Fibroblast of lung (primary cell): Measurements from ENCODE around the gene WSB1. TPM values are rescaled to one million over a fixed set of nuclear protein-coding genes. Genes with fewer than 3 reads are reported as not detected.
A peak's percentile ranks its signal among the peaks of the same experiment; 100 is the strongest.

Source experiments
- DNase-seq, 2 donors: peaks; one replicate each; pipeline versions ENCODE4 v3.0.0 to v3.0.0-alpha.2; 2010; ENCODE audit warnings: low read depth in 2 of 2
- H2AFZ ChIP-seq: 2 replicates; pipeline ENCODE4 v1.5.1; 2012; ENCODE audit warnings: low read length, control low read depth, inconsistent platforms
- H3K27ac ChIP-seq: 2 replicates; pipeline ENCODE4 v1.5.1; 2011; ENCODE audit warnings: low read length, control low read depth; ENCODE audit not compliant: insufficient read depth
- H3K27me3 ChIP-seq: 2 replicates; pipeline ENCODE4 v1.5.1; 2011; ENCODE audit warnings: mild to moderate bottlenecking, low read length; ENCODE audit not compliant: control insufficient read depth, insufficient read depth
- H3K36me3 ChIP-seq: 2 replicates; pipeline ENCODE4 v1.5.1; 2011; ENCODE audit warnings: low read length; ENCODE audit not compliant: control insufficient read depth, insufficient read depth
- H3K4me1 ChIP-seq: 2 replicates; pipeline ENCODE4 v1.5.1; 2011; ENCODE audit warnings: low read length; ENCODE audit not compliant: control insufficient read depth, insufficient read depth; ENCODE audit errors: extremely low read depth
- H3K4me2 ChIP-seq: 2 replicates; pipeline ENCODE4 v1.5.1; 2011; ENCODE audit warnings: low read length, control low read depth; ENCODE audit not compliant: insufficient read depth; ENCODE audit errors: extremely low read depth
- H3K4me3 ChIP-seq, 4 experiments: fragments of 200-600 bp in 1 of 4; sonication (generic) in 1 of 4; replicated peaks in 1 of 4; 2 replicates each; pipeline ENCODE4 v1.5.1; 2011 to 2016; ENCODE audit warnings: low read length in 4 of 4, low read depth in 3 of 4, mild to moderate bottlenecking in 3 of 4, control low read depth in 2 of 4, inconsistent platforms in 1 of 4, mixed read lengths in 1 of 4; ENCODE audit not compliant: insufficient read depth in 1 of 4; ENCODE audit errors: control extremely low read depth in 1 of 4
- H3K79me2 ChIP-seq: 2 replicates; pipeline ENCODE4 v1.5.1; 2012; ENCODE audit warnings: mild to moderate bottlenecking, low read length, inconsistent platforms; ENCODE audit not compliant: control insufficient read depth, insufficient read depth
- H3K9ac ChIP-seq: 2 replicates; pipeline ENCODE4 v1.5.1; 2011; ENCODE audit warnings: mild to moderate bottlenecking, low read length, control low read depth; ENCODE audit not compliant: insufficient read depth
- H3K9me3 ChIP-seq: 2 replicates; pipeline ENCODE4 v1.5.1; 2012; ENCODE audit warnings: low read depth, low read length; ENCODE audit not compliant: control insufficient read depth, insufficient read depth
- H4K20me1 ChIP-seq: 2 replicates; pipeline ENCODE4 v1.5.1; 2011; ENCODE audit warnings: low read length; ENCODE audit not compliant: control insufficient read depth, insufficient read depth; ENCODE audit errors: extremely low read depth
- CTCF ChIP-seq, 2 donors: IDR thresholded peaks in 1 of 2; conservative IDR thresholded peaks in 1 of 2; 1 replicate in 1 of 2; 2 replicates in 1 of 2; pipeline ENCODE4 v1.5.1; 2011 to 2012; ENCODE audit warnings: low read length in 2 of 2, control low read depth in 1 of 2, inconsistent platforms in 1 of 2, low read depth in 1 of 2, mild to moderate bottlenecking in 1 of 2
- EZH2 ChIP-seq: IDR thresholded peaks from 2 replicates; pipeline ENCODE4 v1.5.1; 2012; ENCODE audit warnings: low read length, control low read depth, mild to moderate bottlenecking; ENCODE audit errors: missing control alignments
- polyA minus RNA-seq: library from RNA; depleted of rRNA, polyadenylated mRNA; stranded (reverse); fragments of >200 nt; gene quantifications from 2 replicates; pipeline ENCODE4 v1.2.3, GENCODE V29; 2011; ENCODE audit warnings: low replicate concordance
- polyA plus RNA-seq, 2 donors: library from polyadenylated mRNA; depleted of rRNA in 1 of 2; stranded (reverse) in 1 of 2; unstranded in 1 of 2; fragments of >200 nt; gene quantifications; 2 replicates each; pipeline ENCODE4 v1.2.1, GENCODE V29; 2011 to 2012; ENCODE audit warnings: missing spikeins in 1 of 2
- total RNA-seq: library from RNA; depleted of rRNA; stranded (reverse); fragments of >200 nt; gene quantifications from 2 replicates; pipeline ENCODE4 v1.2.1, GENCODE V29; 2014

WSB1 gene
- total RNA-seq (96.3 and 151 TPM in 2 replicates), polyA plus RNA-seq (77.8 and 139 TPM in 2 replicates), polyA minus RNA-seq (22.0 and 22.3 TPM in 2 replicates)
- polyA plus RNA-seq (2012) = 37.6 and 55.3 TPM in 2 replicates

- H4K20me1 ChIP-seq = no peaks in the 10 kb centered on the region
Measured at GRCh38 chr17:27293898-27294688, at the start of gene WSB1. Gene WSB1 (plus strand): TSS chr17:27294114. CDS start chr17:27294396, 282 bp downstream.

GRCh38 chr17:27244491-27245223, 49.3 kb upstream of the WSB1 start:
- Histone ChIP-seq H2AFZ (peak overlapping the region; percentile 63), H3K4me2 (peak overlapping the region; percentile 67), H3K27me3 (no peaks in the 10 kb centered on the region), H4K20me1 (no peaks in the 10 kb centered on the region), H3K9me3 (no peaks in the 10 kb centered on the region), H3K4me3 (peak overlapping the region in 3 of 4 experiments; percentile 3 to 62 (median 21)), H3K79me2 (no peaks in the 10 kb centered on the region), H3K36me3 (no peaks in the 10 kb centered on the region), H3K9ac (no peak overlapping the region), H3K4me1 (peaks cover 11% of the 10 kb centered on the region), H3K27ac (peak overlapping the region; percentile 88)
- DNase-seq = peak; percentile 88 to 99
- TF ChIP-seq EZH2 = no peak
- TF ChIP-seq CTCF (conservative IDR thresholded peaks at IDR 0.05 in 1 of 2, IDR thresholded peaks at IDR 0.05 in 1 of 2; ENCODE audit: low read depth in 1 of 2, low read length in 2 of 2) = no peak

More at GRCh38 chr17:27293898-27294688, at the start of gene WSB1:
- peak within 1 kb of the TSS; percentile 99 for H3K9ac ChIP-seq
- no peaks in the 10 kb centered on the region for H3K9me3 ChIP-seq
- H3K27me3 ChIP-seq = no peaks in the 10 kb centered on the region
- TF ChIP-seq CTCF (conservative IDR thresholded peaks at IDR 0.05 in 1 of 2, IDR thresholded peaks at IDR 0.05 in 1 of 2; ENCODE audit: low read depth in 1 of 2, low read length in 2 of 2) = no peak
- peaks cover 47% of the 10 kb centered on the region for H3K79me2 ChIP-seq
- H3K4me1 ChIP-seq = peaks cover 3% of the 10 kb centered on the region
- H3K27ac ChIP-seq = peak within 1 kb of the TSS; percentile 98
- no peaks in the 10 kb centered on the region for H3K36me3 ChIP-seq
- peak within 1 kb of the TSS; percentile 73 to 97 (median 92) for H3K4me3 ChIP-seq
- DNase-seq = peak; percentile 85 to 94
- peak within 1 kb of the TSS; percentile 70 for H2AFZ ChIP-seq
- H3K4me2 ChIP-seq = peak within 1 kb of the TSS; percentile 75

GRCh38 chr17:27245230-27245696, 48.7 kb upstream of the WSB1 start:
- peak overlapping the region in 3 of 4 experiments; percentile 3 to 62 (median 21) for H3K4me3 ChIP-seq
- peak; percentile 80 to 97 for DNase-seq
- H3K36me3 ChIP-seq = no peaks in the 10 kb centered on the region
- peak overlapping the region; percentile 67 for H3K4me2 ChIP-seq
- H2AFZ ChIP-seq = peak overlapping the region; percentile 63
- H3K27ac ChIP-seq = peak overlapping the region; percentile 88
- no peak for TF ChIP-seq EZH2
- TF ChIP-seq CTCF (conservative IDR thresholded peaks at IDR 0.05 in 1 of 2, IDR thresholded peaks at IDR 0.05 in 1 of 2; ENCODE audit: low read depth in 1 of 2, low read length in 2 of 2) = peak; percentile 62 to 78
- H3K9me3 ChIP-seq = no peaks in the 10 kb centered on the region
- no peak overlapping the region for H3K9ac ChIP-seq
- H3K79me2 ChIP-seq = no peaks in the 10 kb centered on the region
- peaks cover 11% of the 10 kb centered on the region for H3K4me1 ChIP-seq
- H3K27me3 ChIP-seq = no peaks in the 10 kb centered on the region
- H4K20me1 ChIP-seq = no peaks in the 10 kb centered on the region
